ENCODE measurements around the gene DKKL1.
A peak's percentile ranks its signal among the peaks of the same experiment; 100 is the strongest.

The DKKL1 gene

GRCh38 chr19:49338023-49338677 lies 25.5 kb upstream of the DKKL1 start:
- no peak for DNase-seq

GRCh38 chr19:49338691-49339300 lies 24.9 kb upstream of the DKKL1 start:
- DNase-seq: no peak

GRCh38 chr19:49339301-49340068 lies 24.2 kb upstream of the DKKL1 start:
- no peak for DNase-seq

- DNase-seq: no peak
Measured at GRCh38 chr19:49340069-49340864, 23.4 kb upstream of the DKKL1 start.

- DNase-seq: no peak
Measured at GRCh38 chr19:49340865-49341718, 22.6 kb upstream of the DKKL1 start.

- DNase-seq: no peak
Measured at GRCh38 chr19:49342291-49342721, 21.4 kb upstream of the DKKL1 start.

- no peak for DNase-seq
Measured at GRCh38 chr19:49343123-49343522, 20.6 kb upstream of the DKKL1 start.

- DNase-seq: peak; percentile 22
Measured at GRCh38 chr19:49344505-49345423, 18.9 kb upstream of the DKKL1 start.

- DNase-seq: no peak
Measured at GRCh38 chr19:49347191-49347590, 16.5 kb upstream of the DKKL1 start.

GRCh38 chr19:49347835-49348234 lies 15.8 kb upstream of the DKKL1 start:
- no peak for DNase-seq

- DNase-seq: no peak
Measured at GRCh38 chr19:49348305-49349189, 15.1 kb upstream of the DKKL1 start.

GRCh38 chr19:49349567-49349966 lies 14.1 kb upstream of the DKKL1 start:
- DNase-seq: no peak

GRCh38 chr19:49355909-49356353 lies 7.7 kb upstream of the DKKL1 start:
- no peak for DNase-seq

- no peak for DNase-seq
Measured at GRCh38 chr19:49356382-49356781, 7.3 kb upstream of the DKKL1 start.

- no peak for DNase-seq
Measured at GRCh38 chr19:49357186-49357585, 6.5 kb upstream of the DKKL1 start.

- DNase-seq: no peak
Measured at GRCh38 chr19:49359851-49360820, 3.5 kb upstream of the DKKL1 start.

- no peak for DNase-seq
Measured at GRCh38 chr19:49361438-49362047, 2.1 kb upstream of the DKKL1 start.
